H7 (cell line): Measurements from ENCODE around the gene IFNGR1. TPM values are rescaled to one million over a fixed set of nuclear protein-coding genes. Genes with fewer than 3 reads are reported as not detected.

ENCODE experiments used
- DNase-seq: peaks from one replicate; pipeline ENCODE4 v3.0.0; 2012
- H3K27me3 ChIP-seq: 2 replicates; pipeline ENCODE4 v1.6.0; 2011; ENCODE audit warnings: mild to moderate bottlenecking, low read length; ENCODE audit not compliant: control insufficient read depth, insufficient read depth
- H3K36me3 ChIP-seq: replicated peaks from 2 replicates; pipeline ENCODE4 v1.5.1; 2011; ENCODE audit warnings: low read length; ENCODE audit not compliant: control insufficient read depth, insufficient read depth
- H3K4me3 ChIP-seq: 2 replicates; pipeline ENCODE4 v1.5.1; 2011; ENCODE audit warnings: low read depth, mild to moderate bottlenecking, control low read depth, low read length, moderate library complexity; ENCODE audit not compliant: insufficient read depth
- total RNA-seq: library from RNA; depleted of rRNA; stranded (reverse); fragments of >200 nt; shearing (Covaris generic); gene quantifications from 2 replicates; pipeline ENCODE4 v1.2.3, GENCODE V29; 2014

The IFNGR1 gene
- total RNA-seq, 1 experiment from 2014 or later = 21.8 TPM

DNA sequence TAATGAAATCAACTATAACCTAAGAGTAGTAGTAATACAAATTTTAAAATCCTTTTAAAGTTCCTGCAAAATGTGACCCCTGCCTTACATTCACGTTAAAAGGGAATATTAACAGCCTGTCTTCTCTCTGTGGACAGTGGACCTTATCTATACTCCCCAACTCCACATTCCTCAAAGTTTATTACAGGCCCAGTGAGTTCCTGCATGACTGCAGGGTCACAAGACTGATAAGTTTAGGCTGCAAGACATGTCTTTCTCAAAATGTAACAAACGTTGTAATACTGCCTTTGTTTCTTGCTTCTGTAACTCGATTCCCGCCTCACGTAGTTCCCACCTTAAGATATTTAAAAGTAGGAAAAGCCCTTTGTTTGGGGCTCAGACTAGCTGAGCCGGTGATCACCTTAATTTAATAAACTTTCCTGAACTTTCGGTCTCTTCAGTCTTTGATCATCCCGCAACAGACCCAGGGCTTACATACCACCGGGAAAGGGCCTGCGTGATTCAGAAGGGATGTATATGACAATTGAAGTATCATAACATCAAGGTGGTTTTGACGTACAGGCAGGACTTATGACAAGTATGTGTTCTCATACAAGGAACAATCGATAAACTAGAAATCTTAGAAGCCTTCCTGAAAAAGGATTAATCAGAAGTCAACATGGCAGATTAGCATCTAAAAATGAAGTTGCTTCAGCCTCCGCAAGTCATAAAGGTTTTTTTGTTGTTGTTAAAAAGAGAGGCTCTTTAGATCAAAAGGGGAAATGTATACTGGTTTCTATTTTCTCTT lies 48.7 kb downstream of the IFNGR1 start:
- Histone ChIP-seq H3K27me3 (no peaks in the 10 kb centered on the region), H3K36me3 (no peaks in the 10 kb centered on the region), H3K4me3 (no peak overlapping the region)
- no peak for DNase-seq

- Histone ChIP-seq H3K36me3 (no peaks in the 10 kb centered on the region), H3K4me3 (no peak overlapping the region), H3K27me3 (no peaks in the 10 kb centered on the region)
These were observed 51.3 kb downstream of the IFNGR1 start for GRCh38 chr6:137167702-137168377.

DNA sequence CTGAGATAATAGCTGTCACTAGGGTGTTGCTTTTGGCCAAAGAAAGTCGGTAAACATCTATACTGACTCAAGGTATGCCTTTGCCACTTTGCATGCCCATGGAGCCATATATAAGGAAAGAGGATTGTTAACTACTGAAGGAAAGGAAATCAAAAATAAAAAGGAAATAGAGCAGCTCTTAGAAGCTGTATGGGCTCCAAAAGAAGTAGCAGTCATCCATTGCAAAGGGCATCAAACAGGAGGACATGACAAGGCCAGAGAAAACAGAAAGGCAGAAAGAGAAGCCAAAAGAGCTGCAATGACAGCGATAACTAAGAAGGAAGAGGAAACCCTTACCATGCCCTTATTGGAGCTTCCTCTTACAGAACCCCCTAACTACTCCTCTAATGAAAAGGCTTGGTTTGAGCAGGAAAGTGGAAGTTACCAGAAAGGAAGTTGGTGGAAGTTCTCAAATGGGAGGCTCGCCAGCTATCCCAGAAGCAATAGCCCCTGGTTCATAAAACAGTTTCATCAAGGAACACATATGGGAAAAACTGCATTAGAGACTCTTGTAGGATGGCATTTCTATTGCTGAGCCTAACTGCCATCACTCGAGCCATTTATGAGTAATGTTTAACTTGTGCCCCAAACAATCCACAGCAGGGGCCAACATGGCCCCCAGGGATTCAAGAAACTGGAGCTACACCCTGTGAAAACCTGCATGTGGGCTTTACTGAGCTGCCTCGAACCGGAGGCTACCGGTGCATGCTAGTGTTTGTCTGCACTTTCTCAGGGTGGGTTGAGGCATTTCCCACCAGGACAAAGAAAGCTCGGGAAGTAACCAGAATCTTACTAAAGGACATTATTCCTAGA lies 52.7 kb downstream of the IFNGR1 start:
- H3K4me3 ChIP-seq = no peak overlapping the region
- H3K36me3 ChIP-seq = no peaks in the 10 kb centered on the region
- no peak for DNase-seq
- H3K27me3 ChIP-seq = no peaks in the 10 kb centered on the region

More at GRCh38 chr6:137167702-137168377, 51.3 kb downstream of the IFNGR1 start:
- DNase-seq = no peak

- H3K36me3 ChIP-seq = no peaks in the 10 kb centered on the region
- DNase-seq = no peak
- H3K27me3 ChIP-seq = no peaks in the 10 kb centered on the region
- no peak overlapping the region for H3K4me3 ChIP-seq
These were observed 53.6 kb downstream of the IFNGR1 start for GRCh38 chr6:137165375-137166246.

GRCh38 chr6:137163732-137164318 lies 55.4 kb downstream of the IFNGR1 start:
- DNase-seq = no peak
- H3K27me3 ChIP-seq = no peaks in the 10 kb centered on the region
- no peak overlapping the region for H3K4me3 ChIP-seq
- no peaks in the 10 kb centered on the region for H3K36me3 ChIP-seq

DNA sequence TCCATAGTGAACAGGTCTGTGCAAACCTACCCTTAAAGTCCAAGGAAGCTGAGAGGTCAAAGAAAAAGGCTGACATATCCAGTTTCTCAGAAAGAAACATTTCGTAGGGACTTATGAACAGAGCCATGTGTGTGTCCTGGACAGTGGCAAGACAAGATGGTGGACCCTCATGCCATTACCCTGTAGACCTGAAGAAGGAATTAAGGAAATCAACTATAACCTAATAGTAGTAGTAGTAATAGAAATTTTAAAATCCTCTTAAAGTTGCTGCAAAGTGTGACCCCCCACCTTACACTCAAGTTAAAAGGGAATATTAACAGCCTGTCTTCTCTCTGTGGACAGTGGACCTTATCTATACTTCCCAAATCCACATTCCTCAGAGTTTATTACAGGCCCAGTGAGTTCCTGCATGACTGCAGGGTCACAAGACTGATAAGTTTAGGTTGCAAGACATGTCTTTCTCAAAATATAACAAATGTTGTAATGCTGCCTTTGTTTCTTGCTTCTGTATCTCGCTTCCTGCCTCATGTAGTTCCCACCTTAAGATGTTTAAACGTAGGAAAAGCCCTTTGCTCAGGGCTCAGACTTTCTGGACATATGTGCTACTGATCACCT lies 56.4 kb downstream of the IFNGR1 start:
- no peak for DNase-seq
- Histone ChIP-seq H3K4me3 (no peak overlapping the region), H3K36me3 (no peaks in the 10 kb centered on the region), H3K27me3 (no peaks in the 10 kb centered on the region)

- no peak for DNase-seq
These were observed 57.2 kb downstream of the IFNGR1 start for GRCh38 chr6:137161949-137162348.

DNA sequence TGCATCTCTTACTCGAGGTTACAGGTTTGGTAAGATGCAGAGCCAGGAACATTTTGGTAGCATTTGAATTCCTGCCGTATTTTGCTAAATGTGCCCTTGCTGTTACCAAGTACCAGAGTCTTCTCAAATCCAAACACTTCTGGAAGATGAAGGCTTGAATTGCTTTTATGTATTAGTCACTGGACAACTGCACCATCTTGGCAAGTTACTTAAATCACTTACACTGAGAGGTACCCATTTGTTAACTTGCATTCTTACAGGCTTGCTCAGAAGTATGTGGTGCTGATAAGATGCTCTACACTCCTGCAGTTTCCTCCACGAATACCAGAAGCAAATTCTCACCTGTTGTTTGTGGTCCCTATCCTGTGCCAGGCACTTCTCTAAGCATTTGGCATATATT lies 58.4 kb downstream of the IFNGR1 start:
- no peaks in the 10 kb centered on the region for H3K36me3 ChIP-seq
- DNase-seq = no peak
- no peak overlapping the region for H3K4me3 ChIP-seq
- no peaks in the 10 kb centered on the region for H3K27me3 ChIP-seq

More at GRCh38 chr6:137161949-137162348, 57.2 kb downstream of the IFNGR1 start:
- Histone ChIP-seq H3K4me3 (no peak overlapping the region), H3K36me3 (no peaks in the 10 kb centered on the region), H3K27me3 (no peaks in the 10 kb centered on the region)

GRCh38 chr6:137159912-137160311 lies 59.3 kb downstream of the IFNGR1 start:
- H3K36me3 ChIP-seq = no peaks in the 10 kb centered on the region
- H3K4me3 ChIP-seq = no peak overlapping the region
- no peak for DNase-seq
- no peaks in the 10 kb centered on the region for H3K27me3 ChIP-seq

GRCh38 chr6:137157601-137158000 lies 61.6 kb downstream of the IFNGR1 start:
- DNase-seq = no peak
- Histone ChIP-seq H3K27me3 (no peaks in the 10 kb centered on the region), H3K36me3 (no peaks in the 10 kb centered on the region), H3K4me3 (no peak overlapping the region)

- Histone ChIP-seq H3K4me3 (no peak overlapping the region), H3K36me3 (no peaks in the 10 kb centered on the region), H3K27me3 (no peaks in the 10 kb centered on the region)
- DNase-seq = no peak
These were observed 62.5 kb downstream of the IFNGR1 start for GRCh38 chr6:137156650-137157049.

DNA sequence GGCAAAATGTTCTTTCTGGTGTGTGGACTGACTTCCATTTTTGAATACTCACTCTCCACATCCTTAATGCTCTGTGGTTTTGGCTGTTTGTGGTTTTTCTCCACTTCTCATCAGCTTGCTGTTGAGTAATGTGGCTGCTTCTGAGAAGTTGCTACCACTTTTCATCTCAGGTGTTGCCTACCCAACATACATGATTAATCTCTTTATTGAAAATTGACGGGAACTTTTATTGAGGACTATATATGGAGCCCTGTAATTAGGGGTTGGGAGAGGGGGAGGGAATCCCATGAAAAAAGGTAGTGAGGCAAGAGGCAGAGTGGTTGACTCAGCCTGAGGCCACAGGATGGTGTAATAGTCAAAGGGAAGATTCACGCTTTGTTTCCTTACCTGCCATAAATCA lies 63.4 kb downstream of the IFNGR1 start:
- Histone ChIP-seq H3K4me3 (no peak overlapping the region), H3K27me3 (no peaks in the 10 kb centered on the region), H3K36me3 (no peaks in the 10 kb centered on the region)
- DNase-seq = no peak

DNA sequence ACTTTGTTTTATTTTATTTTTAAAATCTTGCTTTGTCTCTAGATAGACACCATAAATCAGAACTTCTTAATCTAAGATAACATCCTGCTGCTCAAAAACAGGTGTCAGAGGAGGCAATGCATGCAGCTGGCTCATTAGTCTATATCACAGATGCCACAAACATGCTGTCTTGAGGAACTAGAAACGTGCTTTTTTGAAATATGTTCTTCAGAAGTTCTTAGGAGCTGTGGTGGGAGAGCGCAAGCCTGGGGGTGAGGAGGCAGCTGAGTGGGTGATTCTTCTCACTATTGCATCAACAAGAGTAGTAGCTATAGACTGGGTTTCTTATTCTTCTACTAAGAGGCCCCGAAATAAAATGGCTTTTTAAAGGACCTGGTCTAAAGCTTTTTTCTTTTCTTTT lies 69.1 kb downstream of the IFNGR1 start:
- Histone ChIP-seq H3K36me3 (no peaks in the 10 kb centered on the region), H3K4me3 (no peak overlapping the region), H3K27me3 (no peaks in the 10 kb centered on the region)
- DNase-seq = no peak
